Testis (tissue), 2 donors: Measurements from ENCODE around the gene AKAP6.

ENCODE experiments used
- POLR2A ChIP-seq: fragments of 450-650 bp; IDR thresholded peaks from one replicate; pipeline ENCODE4 v1.6.1; 2017; ENCODE audit warnings: antibody characterized with exemption, mild to moderate bottlenecking, moderate library complexity
- TF ChIP-seq, protein P1 (sequence below), 3 experiments: fragments of 450-650 bp in 2 of 3; fragments of 200-600 bp in 1 of 3; sonication (generic) in 1 of 3; IDR thresholded peaks; one replicate each; pipeline ENCODE4 v1.5.1; 2016 to 2019; ENCODE audit warnings: antibody characterized with exemption in 3 of 3, mild to moderate bottlenecking in 2 of 3, moderate library complexity in 1 of 3

DNA sequence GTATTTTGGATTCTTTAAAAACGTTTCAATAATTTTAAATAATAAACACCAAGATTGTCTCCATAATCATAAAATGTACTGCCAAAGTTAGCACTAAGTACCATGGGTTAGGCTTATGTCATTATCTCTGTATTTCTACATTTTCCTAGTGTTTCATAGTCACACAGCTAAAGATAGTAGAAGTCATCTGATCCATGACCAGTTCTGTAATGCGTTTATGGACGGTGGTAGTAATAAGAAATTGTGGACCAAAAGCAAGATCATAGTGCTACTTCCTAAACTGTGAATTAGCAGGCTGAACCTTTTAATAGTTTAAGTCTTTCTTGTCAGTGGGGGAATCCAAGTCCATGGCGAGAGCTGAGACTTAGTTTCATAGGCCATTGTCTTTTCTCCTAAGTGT lies 142.1 kb downstream of the AKAP6 start:
- TF ChIP-seq, protein P1, sequence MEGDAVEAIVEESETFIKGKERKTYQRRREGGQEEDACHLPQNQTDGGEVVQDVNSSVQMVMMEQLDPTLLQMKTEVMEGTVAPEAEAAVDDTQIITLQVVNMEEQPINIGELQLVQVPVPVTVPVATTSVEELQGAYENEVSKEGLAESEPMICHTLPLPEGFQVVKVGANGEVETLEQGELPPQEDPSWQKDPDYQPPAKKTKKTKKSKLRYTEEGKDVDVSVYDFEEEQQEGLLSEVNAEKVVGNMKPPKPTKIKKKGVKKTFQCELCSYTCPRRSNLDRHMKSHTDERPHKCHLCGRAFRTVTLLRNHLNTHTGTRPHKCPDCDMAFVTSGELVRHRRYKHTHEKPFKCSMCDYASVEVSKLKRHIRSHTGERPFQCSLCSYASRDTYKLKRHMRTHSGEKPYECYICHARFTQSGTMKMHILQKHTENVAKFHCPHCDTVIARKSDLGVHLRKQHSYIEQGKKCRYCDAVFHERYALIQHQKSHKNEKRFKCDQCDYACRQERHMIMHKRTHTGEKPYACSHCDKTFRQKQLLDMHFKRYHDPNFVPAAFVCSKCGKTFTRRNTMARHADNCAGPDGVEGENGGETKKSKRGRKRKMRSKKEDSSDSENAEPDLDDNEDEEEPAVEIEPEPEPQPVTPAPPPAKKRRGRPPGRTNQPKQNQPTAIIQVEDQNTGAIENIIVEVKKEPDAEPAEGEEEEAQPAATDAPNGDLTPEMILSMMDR (IDR thresholded peaks at IDR 0.05) = no peak
- TF ChIP-seq POLR2A = no peak
